Neuronal stem cell (in vitro differentiated cells): ENCODE data around the gene PSD2.

Experiments
- DNase-seq: peaks from one replicate; pipeline ENCODE4 v3.0.0-alpha.2; 2013; ENCODE audit warnings: low spot score
- H2AFZ ChIP-seq: one replicate; pipeline ENCODE4 v1.6.1; 2013; ENCODE audit warnings: mild to moderate bottlenecking, low read length, inconsistent platforms
- H2AK5ac ChIP-seq: 2 replicates; pipeline ENCODE4 v1.6.1; 2013; ENCODE audit warnings: low read depth, mild to moderate bottlenecking, inconsistent platforms, low read length, moderate library complexity, mixed read lengths
- H2BK120ac ChIP-seq: 2 replicates; pipeline ENCODE4 v1.6.1; 2013; ENCODE audit warnings: low read depth, mild to moderate bottlenecking, inconsistent platforms, low read length, moderate library complexity, mixed read lengths
- H2BK12ac ChIP-seq: one replicate; pipeline ENCODE4 v1.6.1; 2013; ENCODE audit warnings: low read length, inconsistent platforms
- H2BK15ac ChIP-seq: 2 replicates; pipeline ENCODE4 v1.6.1; 2013; ENCODE audit warnings: mild to moderate bottlenecking, low read length, inconsistent platforms, mixed read lengths
- H2BK5ac ChIP-seq: one replicate; pipeline ENCODE4 v1.6.1; 2013; ENCODE audit warnings: inconsistent platforms, mild to moderate bottlenecking, low read length, moderate library complexity
- H3K14ac ChIP-seq: one replicate; pipeline ENCODE4 v1.6.1; 2013; ENCODE audit warnings: low read length, inconsistent platforms
- H3K18ac ChIP-seq: 2 replicates; pipeline ENCODE4 v1.6.1; 2013; ENCODE audit warnings: low read length, inconsistent platforms
- H3K23ac ChIP-seq: 2 replicates; pipeline ENCODE4 v1.6.1; 2013; ENCODE audit warnings: low read depth, mild to moderate bottlenecking, mixed read lengths, low read length, inconsistent platforms; ENCODE audit not compliant: poor library complexity
- H3K27ac ChIP-seq: replicated peaks from 3 replicates; pipeline ENCODE4 v1.5.1; 2013; ENCODE audit warnings: low read length, inconsistent platforms
- H3K27me3 ChIP-seq, 3 experiments: 2 replicates each; pipeline ENCODE4 v1.6.1; 2013; ENCODE audit warnings: low read length in 3 of 3, mild to moderate bottlenecking in 2 of 3, inconsistent platforms in 1 of 3, low read depth in 1 of 3, mixed read lengths in 1 of 3, moderate library complexity in 1 of 3; ENCODE audit not compliant: control insufficient read depth in 3 of 3, insufficient read depth in 3 of 3
- H3K36me3 ChIP-seq, 2 donors: replicated peaks in 1 of 2; 2 replicates each; pipeline ENCODE4 v1.6.1; 2013; ENCODE audit warnings: low read length in 2 of 2; ENCODE audit not compliant: control insufficient read depth in 2 of 2, insufficient read depth in 2 of 2
- H3K4ac ChIP-seq: 2 replicates; pipeline ENCODE4 v1.6.1; 2013; ENCODE audit warnings: inconsistent platforms, mild to moderate bottlenecking, low read length, moderate library complexity
- H3K4me1 ChIP-seq, 2 donors: 1 replicate in 1 of 2; 2 replicates in 1 of 2; pipeline ENCODE4 v1.6.1; 2013; ENCODE audit warnings: low read length in 2 of 2, low read depth in 1 of 2; ENCODE audit not compliant: control insufficient read depth in 2 of 2, insufficient read depth in 1 of 2
- H3K4me2 ChIP-seq: one replicate; pipeline ENCODE4 v1.6.1; 2013; ENCODE audit warnings: mild to moderate bottlenecking, low read length, inconsistent platforms; ENCODE audit not compliant: insufficient read depth, poor library complexity, severe bottlenecking
- H3K4me3 ChIP-seq, 2 donors: 2 replicates each; pipeline ENCODE4 v1.5.1; 2013; ENCODE audit warnings: low read length in 2 of 2, mild to moderate bottlenecking in 2 of 2, inconsistent platforms in 1 of 2, moderate library complexity in 1 of 2
- H3K79me1 ChIP-seq: one replicate; pipeline ENCODE4 v1.6.1; 2013; ENCODE audit warnings: low read depth, mild to moderate bottlenecking, inconsistent platforms, low read length, moderate library complexity
- H3K9ac ChIP-seq: one replicate; pipeline ENCODE4 v1.6.1; 2013; ENCODE audit warnings: mild to moderate bottlenecking, low read depth, low read length, inconsistent platforms; ENCODE audit not compliant: poor library complexity
- H3K9me3 ChIP-seq, 2 donors: replicated peaks in 1 of 2; 2 replicates each; pipeline versions ENCODE3 to v1.6.1; 2013; ENCODE audit warnings: low read length in 2 of 2, mild to moderate bottlenecking in 2 of 2, inconsistent platforms in 1 of 2, low read depth in 1 of 2, mixed read lengths in 1 of 2, moderate library complexity in 1 of 2; ENCODE audit not compliant: control insufficient read depth in 2 of 2, insufficient read depth in 1 of 2
- H4K8ac ChIP-seq: one replicate; pipeline ENCODE4 v1.6.1; 2013; ENCODE audit warnings: low read depth, mild to moderate bottlenecking, inconsistent platforms, low read length, moderate library complexity
- H4K91ac ChIP-seq: one replicate; pipeline ENCODE4 v1.6.1; 2013; ENCODE audit warnings: low read length, low read depth, mild to moderate bottlenecking, inconsistent platforms; ENCODE audit not compliant: poor library complexity
- WGBS, 2 donors: extraction: QIAGEN DNeasy Blood & Tissue Kit; methylation state at CpG; one replicate each; pipeline ENCODE4 v1.1.7; 2013; ENCODE audit warnings: missing lambda C conversion rate in 2 of 2, mixed read lengths in 1 of 2; ENCODE audit not compliant: insufficient read length in 2 of 2, insufficient replicate concordance in 1 of 2; ENCODE audit errors: extremely low coverage in 2 of 2; 5-methylcytosine and 5-hydroxymethylcytosine counted together

The PSD2 gene

GRCh38 chr5:139842321-139842720, 46.7 kb downstream of the PSD2 start:
- Histone ChIP-seq H3K36me3 (no peaks in the 10 kb centered on the region), H4K8ac (no peak overlapping the region), H3K4me3 (peak overlapping the region in 1 of 2 donors; percentile 14), H3K4me2 (no peak overlapping the region), H2AFZ (no peak overlapping the region), H3K27ac (no peak overlapping the region), H3K27me3 (peaks cover 2 to 78% (median 30%) of the 10 kb centered on the region in 3 experiments), H2BK120ac (no peak overlapping the region), H3K23ac (no peak overlapping the region), H3K4ac (no peak overlapping the region), H3K79me1 (no peaks in the 10 kb centered on the region), H3K18ac (no peak overlapping the region), H3K14ac (no peak overlapping the region), H3K4me1 (no peaks in the 10 kb centered on the region), H2BK12ac (no peak overlapping the region), H2BK5ac (no peak overlapping the region), H3K9ac (no peak overlapping the region), H4K91ac (no peak overlapping the region), H2BK15ac (no peak overlapping the region), H3K9me3 (no peaks in the 10 kb centered on the region), H2AK5ac (no peak overlapping the region)
- no CpG with 5 or more reads among the region's 7 CpGs for WGBS, 2 donors
- DNase-seq = no peak

GRCh38 chr5:139843991-139844390, 48.4 kb downstream of the PSD2 start:
- no peak overlapping the region for H4K8ac ChIP-seq
- H3K4me1 ChIP-seq = no peaks in the 10 kb centered on the region
- no peak overlapping the region for H2AK5ac ChIP-seq
- H3K23ac ChIP-seq = no peak overlapping the region
- no peak overlapping the region for H3K27ac ChIP-seq
- H3K9me3 ChIP-seq = no peaks in the 10 kb centered on the region
- H3K18ac ChIP-seq = no peak overlapping the region
- H2AFZ ChIP-seq = no peak overlapping the region
- H2BK15ac ChIP-seq = no peak overlapping the region
- H3K9ac ChIP-seq = no peak overlapping the region
- H3K4me3 ChIP-seq = no peak overlapping the region
- H2BK120ac ChIP-seq = no peak overlapping the region
- peaks cover 5 to 78% (median 44%) of the 10 kb centered on the region in 3 experiments for H3K27me3 ChIP-seq
- no peak overlapping the region for H3K4ac ChIP-seq
- no peaks in the 10 kb centered on the region for H3K79me1 ChIP-seq
- no peak for DNase-seq
- H4K91ac ChIP-seq = no peak overlapping the region
- no peak overlapping the region for H2BK12ac ChIP-seq
- H2BK5ac ChIP-seq = no peak overlapping the region
- WGBS, 2 donors = no CpG with 5 or more reads among the region's 5 CpGs
- no peak overlapping the region for H3K14ac ChIP-seq
- no peak overlapping the region for H3K4me2 ChIP-seq
- no peaks in the 10 kb centered on the region for H3K36me3 ChIP-seq

GRCh38 chr5:139844472-139845145, 49.0 kb downstream of the PSD2 start:
- Histone ChIP-seq H3K4ac (no peak overlapping the region), H3K27ac (no peak overlapping the region), H4K8ac (no peak overlapping the region), H2BK120ac (no peak overlapping the region), H4K91ac (no peak overlapping the region), H2AFZ (no peak overlapping the region), H3K9me3 (no peaks in the 10 kb centered on the region), H3K9ac (no peak overlapping the region), H3K4me1 (no peaks in the 10 kb centered on the region), H3K36me3 (no peaks in the 10 kb centered on the region), H3K79me1 (no peaks in the 10 kb centered on the region), H3K18ac (no peak overlapping the region), H2BK12ac (no peak overlapping the region), H3K27me3 (peaks cover 5 to 79% (median 50%) of the 10 kb centered on the region in 3 experiments), H3K23ac (no peak overlapping the region), H3K14ac (no peak overlapping the region), H3K4me2 (no peak overlapping the region), H2BK5ac (no peak overlapping the region), H2BK15ac (no peak overlapping the region), H3K4me3 (no peak overlapping the region), H2AK5ac (no peak overlapping the region)
- WGBS, 2 donors = no CpG with 5 or more reads among the region's 18 CpGs
- peak; percentile 72 for DNase-seq

- Histone ChIP-seq H2AK5ac (no peak overlapping the region), H3K9me3 (no peaks in the 10 kb centered on the region), H3K4ac (no peak overlapping the region), H3K36me3 (no peaks in the 10 kb centered on the region), H2AFZ (no peak overlapping the region), H3K4me2 (no peak overlapping the region), H4K91ac (no peak overlapping the region), H2BK12ac (no peak overlapping the region), H4K8ac (no peak overlapping the region), H3K18ac (no peak overlapping the region), H3K27me3 (peaks cover 5 to 84% (median 60%) of the 10 kb centered on the region in 3 experiments), H3K79me1 (no peaks in the 10 kb centered on the region), H3K14ac (no peak overlapping the region), H2BK5ac (no peak overlapping the region), H3K9ac (no peak overlapping the region), H3K23ac (peak overlapping the region; percentile 40), H2BK15ac (no peak overlapping the region), H3K4me3 (no peak overlapping the region), H3K4me1 (no peaks in the 10 kb centered on the region), H3K27ac (no peak overlapping the region), H2BK120ac (no peak overlapping the region)
- no CpG with 5 or more reads among the region's 18 CpGs for WGBS, 2 donors
- DNase-seq = no peak
Observed at GRCh38 chr5:139845846-139846681, 50.5 kb downstream of the PSD2 start.
